Measurements from ENCODE around the gene UGP2.
"Not testable (repeated sequence)": the region's sequence is repeated elsewhere in the genome, so short reads cannot be mapped to it uniquely, and the experiment has no call there.

Gene UGP2

GRCh38 chr2:63840081-63840784 lies 1.5 kb upstream of the UGP2 start:
- peak in 2 of 56 donors; percentile 40 to 77 for DNase-seq

- DNase-seq: peak; percentile 76 to 99 (median 97)
These were observed 877 bp upstream of the UGP2 start for GRCh38 chr2:63840785-63841253.

- DNase-seq: peak in 13 of 56 donors; percentile 3 to 57 (median 29)
These were observed 709 bp downstream of the UGP2 start for GRCh38 chr2:63842149-63843061.

GRCh38 chr2:63843093-63843492 lies 1.4 kb downstream of the UGP2 start:
- no peak for DNase-seq

GRCh38 chr2:63843791-63844190 lies 2.1 kb downstream of the UGP2 start:
- DNase-seq: no peak

- DNase-seq: no peak
These were observed 2.9 kb downstream of the UGP2 start for GRCh38 chr2:63844616-63845015.

- DNase-seq: no peak
These were observed 4.2 kb downstream of the UGP2 start for GRCh38 chr2:63845866-63846265.

GRCh38 chr2:63846487-63846886 lies 4.8 kb downstream of the UGP2 start:
- no peak for DNase-seq

- not testable (repeated sequence) for DNase-seq
These were observed 5.9 kb downstream of the UGP2 start for GRCh38 chr2:63847571-63847970.

GRCh38 chr2:63849381-63850203 lies 7.9 kb downstream of the UGP2 start:
- DNase-seq: peak in 5 of 56 donors; percentile 4 to 26 (median 10)

GRCh38 chr2:63850204-63850571 lies 8.5 kb downstream of the UGP2 start:
- no peak for DNase-seq

- DNase-seq: no peak
These were observed 9.0 kb downstream of the UGP2 start for GRCh38 chr2:63850649-63851048.

- DNase-seq: no peak
These were observed 10.1 kb downstream of the UGP2 start for GRCh38 chr2:63851691-63852311.

- DNase-seq: no peak
These were observed 12.0 kb downstream of the UGP2 start for GRCh38 chr2:63853527-63854310.

- DNase-seq: no peak
These were observed 14.0 kb downstream of the UGP2 start for GRCh38 chr2:63855418-63856302.

GRCh38 chr2:63856303-63856603 lies 14.6 kb downstream of the UGP2 start:
- no peak for DNase-seq

- no peak for DNase-seq
These were observed 16.6 kb downstream of the UGP2 start for GRCh38 chr2:63858291-63858690.

- DNase-seq: peak in 11 of 56 donors; percentile 4 to 63 (median 12)
These were observed 19.6 kb downstream of the UGP2 start for GRCh38 chr2:63861220-63861822.

GRCh38 chr2:63862806-63863205 lies 21.1 kb downstream of the UGP2 start:
- DNase-seq: no peak

Measured in amygdala (tissue), 56 donors.